IPS-11a (cell line): ENCODE data around the gene TRNAU1AP.
A peak's percentile ranks its signal among the peaks of the same experiment; 100 is the strongest.
"Not testable (repeated sequence)": the region's sequence is repeated elsewhere in the genome, so short reads cannot be mapped to it uniquely, and the experiment has no call there.

Experiments
- H3K4me3 ChIP-seq: one replicate; pipeline ENCODE4 v1.5.1; 2013; ENCODE audit warnings: low read depth, low read length, control low read depth

The TRNAU1AP gene

GRCh38 chr1:28552758-28553663 is at the start of gene TRNAU1AP:
TRNAU1AP (plus strand) TSS chr1:28553085; CDS start chr1:28553111, 26 bp downstream.
- H3K4me3 ChIP-seq = peak within 1 kb of the TSS; percentile 91

- H3K4me3 ChIP-seq = no peak overlapping the region
These were observed 49.8 kb upstream of the TRNAU1AP start for GRCh38 chr1:28503117-28503516.

GRCh38 chr1:28505406-28506187 is 47.3 kb upstream of the TRNAU1AP start, which contains the start of gene RCC1:
RCC1 (plus strand) TSS chr1:28506043; CDS start chr1:28529867, 23,824 bp downstream.
- H3K4me3 ChIP-seq = peak within 1 kb of the TSS; percentile 94

- peak overlapping the region; percentile 94 for H3K4me3 ChIP-seq
These were observed 46.0 kb upstream of the TRNAU1AP start for GRCh38 chr1:28506907-28507246.

- peak overlapping the region; percentile 94 for H3K4me3 ChIP-seq
These were observed 45.6 kb upstream of the TRNAU1AP start for GRCh38 chr1:28507247-28507645.

- H3K4me3 ChIP-seq = peak overlapping the region; percentile 94
These were observed 45.0 kb upstream of the TRNAU1AP start for GRCh38 chr1:28507646-28508434.

GRCh38 chr1:28508435-28508754 is 44.5 kb upstream of the TRNAU1AP start:
- peak overlapping the region; percentile 94 for H3K4me3 ChIP-seq

- H3K4me3 ChIP-seq = peak overlapping the region; percentile 17
These were observed 43.1 kb upstream of the TRNAU1AP start for GRCh38 chr1:28509705-28510272.

GRCh38 chr1:28510273-28510969 is 42.5 kb upstream of the TRNAU1AP start:
- H3K4me3 ChIP-seq = no peak overlapping the region

- H3K4me3 ChIP-seq = no peak overlapping the region
These were observed 41.9 kb upstream of the TRNAU1AP start for GRCh38 chr1:28510970-28511440.

- no peak overlapping the region for H3K4me3 ChIP-seq
These were observed 40.8 kb upstream of the TRNAU1AP start for GRCh38 chr1:28512058-28512611.

- H3K4me3 ChIP-seq = not testable (repeated sequence)
These were observed 38.4 kb upstream of the TRNAU1AP start for GRCh38 chr1:28514445-28514933.

- H3K4me3 ChIP-seq = no peak overlapping the region
These were observed 36.3 kb upstream of the TRNAU1AP start for GRCh38 chr1:28516518-28516956.

GRCh38 chr1:28517649-28517999 is 35.3 kb upstream of the TRNAU1AP start:
- peak overlapping the region; percentile 27 for H3K4me3 ChIP-seq

GRCh38 chr1:28518000-28518744 is 34.7 kb upstream of the TRNAU1AP start:
- peak overlapping the region; percentile 71 for H3K4me3 ChIP-seq

GRCh38 chr1:28518745-28519341 is 34.0 kb upstream of the TRNAU1AP start:
- peak overlapping the region; percentile 71 for H3K4me3 ChIP-seq

GRCh38 chr1:28519946-28520725 is 32.7 kb upstream of the TRNAU1AP start:
- H3K4me3 ChIP-seq = no peak overlapping the region

GRCh38 chr1:28520796-28521195 is 32.1 kb upstream of the TRNAU1AP start:
- not testable (repeated sequence) for H3K4me3 ChIP-seq
